SU-DHL-6 (cell line): ENCODE measurements around the gene CBLN1.

ENCODE experiments used
- H2AFZ ChIP-seq: fragments of 200-600 bp; sonication (generic); 2 replicates; pipeline ENCODE4 v1.6.1; 2014; ENCODE audit warnings: low read depth, mild to moderate bottlenecking, moderate library complexity, mixed read lengths, antibody characterized with exemption, low read length; ENCODE audit not compliant: severe bottlenecking
- H3F3A ChIP-seq: fragments of 200-600 bp; shearing (Covaris generic); 2 replicates; pipeline ENCODE4 v1.6.0; 2016; ENCODE audit warnings: antibody characterized with exemption, mild to moderate bottlenecking; ENCODE audit not compliant: insufficient read depth
- H3K27ac ChIP-seq: fragments of 200-600 bp; sonication (generic); 2 replicates; pipeline ENCODE4 v1.5.1; 2016; ENCODE audit warnings: low read depth, mild to moderate bottlenecking, low read length, moderate library complexity, mixed read lengths
- H3K27me3 ChIP-seq: fragments of 200-600 bp; sonication (generic), shearing (Covaris generic); 2 replicates; pipeline ENCODE4 v1.6.0; 2014; ENCODE audit warnings: mild to moderate bottlenecking, low read length
- H3K36me3 ChIP-seq: fragments of 200-600 bp; sonication (generic); 2 replicates; pipeline ENCODE4 v1.6.1; 2014; ENCODE audit warnings: mild to moderate bottlenecking, low read length, mixed read lengths
- H3K4me2 ChIP-seq: fragments of 300-600, 200-600 bp; shearing (Covaris generic), sonication (generic); 2 replicates; pipeline ENCODE4 v1.6.0; 2014; ENCODE audit warnings: low read length, low read depth, mild to moderate bottlenecking; ENCODE audit not compliant: poor library complexity, severe bottlenecking
- H3K4me3 ChIP-seq: fragments of 200-600 bp; sonication (generic); 2 replicates; pipeline ENCODE4 v1.5.1; 2014; ENCODE audit warnings: antibody characterized with exemption, low read length, mild to moderate bottlenecking, mixed read lengths; ENCODE audit not compliant: insufficient read depth, poor library complexity, severe bottlenecking
- H3K79me2 ChIP-seq: fragments of 200-600 bp; sonication (generic); 2 replicates; pipeline ENCODE4 v1.6.1; 2014; ENCODE audit warnings: mild to moderate bottlenecking, low read length, moderate library complexity; ENCODE audit not compliant: insufficient read depth
- H3K9ac ChIP-seq: fragments of 200-600 bp; sonication (generic); 2 replicates; pipeline ENCODE4 v1.7.0; 2014; ENCODE audit warnings: mild to moderate bottlenecking, low read length
- H3K9me2 ChIP-seq: fragments of 200-600 bp; sonication (generic); replicated peaks from 2 replicates; pipeline ENCODE4 v1.6.1; 2014; ENCODE audit warnings: low read length; ENCODE audit not compliant: insufficient read depth
- H3K9me3 ChIP-seq: fragments of 200-600 bp; sonication (generic); 2 replicates; pipeline ENCODE4 v1.6.1; 2014; ENCODE audit warnings: low read length, mixed read lengths; ENCODE audit not compliant: insufficient read depth
- H4K20me1 ChIP-seq: fragments of 200-600 bp; sonication (generic); 2 replicates; pipeline ENCODE4 v1.6.1; 2014; ENCODE audit warnings: low read depth, mild to moderate bottlenecking, antibody characterized with exemption, low read length, moderate library complexity, mixed read lengths
- CTCF ChIP-seq: fragments of 200-600 bp; sonication (generic); IDR thresholded peaks from one replicate; pipeline ENCODE4 v1.5.1; 2017; ENCODE audit warnings: antibody characterized with exemption, mild to moderate bottlenecking, low read length, moderate library complexity; ENCODE audit not compliant: insufficient read depth, poor library complexity, severe bottlenecking
- EZH2phosphoT487 ChIP-seq: fragments of 200-600 bp; sonication (generic), shearing (Covaris generic); conservative IDR thresholded peaks from 2 replicates; pipeline ENCODE4 v1.6.1; 2018; ENCODE audit warnings: mild to moderate bottlenecking, antibody characterized with exemption, low read length, moderate library complexity, mixed read lengths

CBLN1 gene

DNA sequence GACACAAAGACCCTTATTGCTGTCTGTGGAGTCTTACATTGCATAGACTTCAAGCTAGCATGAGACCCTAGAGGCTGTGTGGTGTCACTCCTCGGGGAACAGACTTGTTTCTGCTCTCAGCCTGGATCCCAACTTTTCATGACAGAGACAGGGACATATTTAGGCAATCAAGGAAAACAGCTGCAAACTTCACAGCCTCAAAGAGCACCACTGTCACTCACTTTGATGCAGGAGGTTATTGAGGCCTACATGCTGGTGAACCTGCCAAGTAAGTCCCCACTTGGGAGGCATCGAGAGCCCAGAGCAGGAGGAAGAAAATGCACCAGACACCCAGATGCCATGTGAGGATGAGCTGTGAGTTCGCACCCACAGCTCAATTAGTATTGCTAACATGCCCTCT is 10.3 kb downstream of the CBLN1 start:
- Histone ChIP-seq H3K36me3 (no peaks in the 10 kb centered on the region), H3K9me3 (no peaks in the 10 kb centered on the region), H3K9me2 (no peaks in the 10 kb centered on the region), H3K79me2 (no peaks in the 10 kb centered on the region), H3K9ac (no peak overlapping the region), H4K20me1 (no peaks in the 10 kb centered on the region), H3F3A (no peaks in the 10 kb centered on the region), H3K4me3 (no peak overlapping the region), H3K27me3 (no peaks in the 10 kb centered on the region), H3K27ac (no peak overlapping the region), H2AFZ (no peak overlapping the region), H3K4me2 (no peak overlapping the region)
- TF ChIP-seq CTCF, result no peak
- TF ChIP-seq EZH2phosphoT487, result no peak

DNA sequence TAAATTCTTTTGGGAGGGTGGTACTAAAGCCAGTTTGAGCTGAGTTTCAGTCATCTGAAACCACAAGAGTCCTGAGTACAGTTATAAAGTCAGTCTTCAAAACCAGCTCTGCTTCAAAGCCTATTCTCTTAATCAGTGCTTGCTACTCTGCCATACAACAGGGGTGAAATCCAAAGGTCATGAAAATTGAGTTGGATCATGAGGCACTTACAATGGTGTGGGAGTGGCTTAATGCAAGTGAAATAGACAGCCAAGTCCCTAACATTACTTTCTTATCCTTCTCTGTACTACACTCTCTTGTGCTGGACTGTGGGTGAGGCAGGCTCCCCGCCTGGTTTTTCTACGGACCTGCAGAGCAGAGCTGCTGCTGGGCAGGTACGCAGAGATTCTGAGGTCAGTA is 12.4 kb downstream of the CBLN1 start:
- Histone ChIP-seq H3K36me3 (no peaks in the 10 kb centered on the region), H3K4me2 (no peak overlapping the region), H3K9me2 (no peaks in the 10 kb centered on the region), H3K9me3 (no peaks in the 10 kb centered on the region), H3K27me3 (no peaks in the 10 kb centered on the region), H3K79me2 (no peaks in the 10 kb centered on the region), H2AFZ (no peak overlapping the region), H3K9ac (no peak overlapping the region), H4K20me1 (no peaks in the 10 kb centered on the region), H3F3A (no peaks in the 10 kb centered on the region), H3K4me3 (no peak overlapping the region), H3K27ac (no peak overlapping the region)
- TF ChIP-seq EZH2phosphoT487 (no peak), CTCF (no peak)

- no peaks in the 10 kb centered on the region for H3K9me2 ChIP-seq
- H3K9me3 ChIP-seq, result no peaks in the 10 kb centered on the region
- no peak overlapping the region for H3K9ac ChIP-seq
- H3K27me3 ChIP-seq, result no peaks in the 10 kb centered on the region
- no peaks in the 10 kb centered on the region for H3F3A ChIP-seq
- TF ChIP-seq EZH2phosphoT487 (no peak), CTCF (no peak)
- no peak overlapping the region for H3K27ac ChIP-seq
- no peaks in the 10 kb centered on the region for H3K36me3 ChIP-seq
- no peak overlapping the region for H3K4me3 ChIP-seq
- no peaks in the 10 kb centered on the region for H3K79me2 ChIP-seq
- H2AFZ ChIP-seq, result no peak overlapping the region
- H4K20me1 ChIP-seq, result no peaks in the 10 kb centered on the region
- H3K4me2 ChIP-seq, result no peak overlapping the region
These were observed 13.0 kb downstream of the CBLN1 start for GRCh38 chr16:49268667-49269066.

GRCh38 chr16:49262501-49262900 is 19.1 kb downstream of the CBLN1 start:
- H3K4me2 ChIP-seq, result no peak overlapping the region
- H3K27ac ChIP-seq, result no peak overlapping the region
- H3K27me3 ChIP-seq, result no peaks in the 10 kb centered on the region
- TF ChIP-seq CTCF, result no peak
- no peak for TF ChIP-seq EZH2phosphoT487
- no peaks in the 10 kb centered on the region for H3K9me3 ChIP-seq
- no peaks in the 10 kb centered on the region for H3F3A ChIP-seq
- H3K4me3 ChIP-seq, result no peak overlapping the region
- H3K36me3 ChIP-seq, result no peaks in the 10 kb centered on the region
- H3K9me2 ChIP-seq, result no peaks in the 10 kb centered on the region
- H2AFZ ChIP-seq, result no peak overlapping the region
- H3K79me2 ChIP-seq, result no peaks in the 10 kb centered on the region
- no peaks in the 10 kb centered on the region for H4K20me1 ChIP-seq
- no peak overlapping the region for H3K9ac ChIP-seq
